Activated gamma-delta T cell treated with anti-CD3 and anti-CD28 coated beads, Interleukin-2, amount 50 U/mL, for 16 hours (primary cell): Measurements from ENCODE around the gene MLF2.
"Not testable (repeated sequence)": the region's sequence is repeated elsewhere in the genome, so short reads cannot be mapped to it uniquely, and the experiment has no call there.

Experiments used
- DNase-seq: peaks from one replicate; pipeline ENCODE4 v3.0.0-alpha.2; 2020; ENCODE audit warnings: low read depth

MLF2 gene

DNA sequence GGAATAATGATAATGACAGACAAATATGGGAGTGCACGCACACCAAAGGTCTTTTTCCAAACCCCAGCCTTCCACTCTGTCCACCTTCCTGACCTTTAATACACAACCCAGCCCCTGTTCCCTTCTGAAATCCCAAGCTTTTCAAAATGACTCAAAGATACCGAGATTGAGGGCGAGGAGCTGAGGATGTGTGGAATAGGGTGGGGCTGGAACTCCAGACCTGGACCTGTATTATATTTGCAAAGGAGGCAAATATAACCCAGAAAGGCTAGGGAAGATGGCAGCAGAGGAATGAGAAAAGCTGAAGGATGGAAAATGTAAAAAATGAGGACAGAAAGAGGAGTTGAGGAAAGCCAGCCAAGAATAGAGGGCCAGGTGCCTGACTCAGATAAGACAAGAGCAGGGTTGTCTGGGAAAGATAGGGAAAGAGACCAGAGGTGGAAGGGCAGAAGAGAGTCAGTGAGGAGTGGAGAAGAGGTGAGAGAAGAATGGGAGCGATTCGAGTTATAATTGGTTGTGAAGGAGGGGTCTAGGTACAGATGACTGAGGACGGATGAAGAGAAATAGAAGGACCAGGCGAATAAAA is 12.2 kb upstream of the MLF2 start:
- DNase-seq = no peak

DNA sequence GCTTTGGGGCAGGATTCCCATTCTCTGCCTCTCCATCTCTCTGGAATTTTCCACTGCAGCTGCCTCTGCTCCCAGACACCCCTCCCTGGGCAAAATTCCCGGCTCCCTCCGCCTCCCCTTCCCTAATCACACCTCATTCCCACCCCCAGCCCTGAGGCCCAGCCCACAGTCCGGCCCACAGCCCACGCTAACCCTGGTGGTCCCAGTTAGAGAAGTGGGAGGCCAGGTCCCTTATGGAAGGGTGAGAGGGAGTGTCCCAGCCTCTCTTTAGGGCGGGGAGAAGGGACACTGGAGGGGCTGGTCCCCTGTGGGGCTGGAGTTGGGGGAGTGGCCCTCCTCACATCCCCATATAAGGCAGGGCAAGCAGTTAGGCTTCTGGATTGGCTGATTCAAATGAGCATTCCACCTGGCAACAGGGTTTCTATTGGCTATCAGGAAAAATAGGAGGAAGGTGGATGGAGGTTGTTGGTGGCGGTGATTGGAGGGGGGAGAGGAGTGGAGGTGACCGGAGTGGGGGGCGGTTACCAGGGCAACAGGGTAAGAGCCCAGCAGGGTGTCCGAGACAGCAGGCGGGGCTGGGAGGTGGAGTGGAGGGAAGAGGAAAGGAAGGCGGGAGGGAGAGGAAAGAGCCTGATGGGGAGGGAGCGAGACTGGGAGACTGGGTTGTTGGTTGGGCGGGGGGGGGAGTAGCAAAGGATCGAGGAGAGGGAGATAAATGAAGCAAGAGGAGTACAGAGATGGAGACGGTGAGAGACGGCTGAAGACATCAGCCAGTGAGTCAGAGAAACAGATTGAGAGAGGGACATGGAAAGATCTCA is 11.3 kb upstream of the MLF2 start:
- peak; percentile 48 for DNase-seq

DNA sequence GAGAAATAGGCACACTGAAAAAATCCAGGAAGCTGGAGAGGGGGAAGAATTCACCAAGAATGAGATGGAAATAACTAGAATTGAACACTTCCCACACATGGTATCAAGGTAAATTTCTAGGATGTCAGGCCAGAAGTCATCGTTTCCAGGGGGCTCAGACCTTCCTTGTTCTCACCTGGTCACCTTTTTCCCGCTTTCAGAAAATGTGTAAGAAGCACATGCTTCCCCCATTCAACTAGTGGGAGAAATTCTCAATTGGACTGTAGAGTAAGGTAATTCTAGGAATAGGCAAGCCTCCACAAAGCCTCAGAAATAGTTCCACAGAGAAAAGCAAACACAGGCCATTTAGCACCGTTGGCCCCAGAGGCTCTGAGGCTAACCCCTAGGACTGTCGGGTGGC is 10.4 kb upstream of the MLF2 start:
- DNase-seq = no peak

DNA sequence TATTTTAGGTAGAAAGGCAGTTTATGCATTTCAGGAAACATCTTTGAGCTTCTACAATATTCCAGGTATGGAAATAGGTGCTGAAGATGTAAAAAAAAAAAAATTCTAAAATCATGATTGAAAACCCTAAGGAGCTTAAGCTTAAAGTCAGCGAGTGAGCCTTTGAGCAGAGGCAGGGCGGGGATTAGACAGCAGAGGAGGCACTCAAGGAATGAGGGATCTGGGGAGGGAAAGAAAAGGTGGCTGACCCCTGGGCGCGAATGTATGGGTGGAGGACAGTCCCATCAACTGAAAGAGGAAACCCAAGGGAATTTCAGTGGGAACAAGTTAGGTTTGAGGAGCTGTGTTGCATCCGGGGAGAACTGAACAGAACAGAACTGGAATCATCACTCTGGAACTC is 6.8 kb upstream of the MLF2 start:
- no peak for DNase-seq

DNA sequence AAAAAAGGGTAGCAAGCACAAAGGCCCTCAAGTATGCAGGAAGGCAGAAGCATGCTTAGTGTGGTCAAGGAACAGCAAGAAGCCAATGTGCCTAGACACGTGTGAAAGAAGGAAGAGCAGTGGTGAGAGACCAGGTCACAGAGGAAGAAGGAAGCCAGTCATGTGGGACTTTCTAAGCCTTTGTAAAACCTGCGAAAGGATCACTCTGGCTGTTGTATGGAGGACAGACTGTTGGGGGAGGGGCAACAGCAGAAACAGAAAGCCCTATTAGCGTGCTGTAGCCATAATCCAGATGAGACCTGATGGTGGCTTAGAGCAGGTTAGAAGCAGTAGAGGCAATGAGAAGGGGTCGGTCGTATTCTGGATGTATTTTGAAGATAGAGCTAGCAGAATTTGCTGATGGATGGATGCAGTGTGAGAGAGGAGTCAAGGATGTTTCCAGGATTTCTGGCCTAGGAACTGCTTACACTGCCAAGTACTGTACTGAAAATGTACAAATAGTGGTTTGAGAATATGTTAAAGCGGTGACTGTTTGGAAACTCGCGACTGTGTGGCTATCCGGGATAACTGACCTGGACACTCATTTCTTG is 5.7 kb upstream of the MLF2 start:
- no peak for DNase-seq

DNA sequence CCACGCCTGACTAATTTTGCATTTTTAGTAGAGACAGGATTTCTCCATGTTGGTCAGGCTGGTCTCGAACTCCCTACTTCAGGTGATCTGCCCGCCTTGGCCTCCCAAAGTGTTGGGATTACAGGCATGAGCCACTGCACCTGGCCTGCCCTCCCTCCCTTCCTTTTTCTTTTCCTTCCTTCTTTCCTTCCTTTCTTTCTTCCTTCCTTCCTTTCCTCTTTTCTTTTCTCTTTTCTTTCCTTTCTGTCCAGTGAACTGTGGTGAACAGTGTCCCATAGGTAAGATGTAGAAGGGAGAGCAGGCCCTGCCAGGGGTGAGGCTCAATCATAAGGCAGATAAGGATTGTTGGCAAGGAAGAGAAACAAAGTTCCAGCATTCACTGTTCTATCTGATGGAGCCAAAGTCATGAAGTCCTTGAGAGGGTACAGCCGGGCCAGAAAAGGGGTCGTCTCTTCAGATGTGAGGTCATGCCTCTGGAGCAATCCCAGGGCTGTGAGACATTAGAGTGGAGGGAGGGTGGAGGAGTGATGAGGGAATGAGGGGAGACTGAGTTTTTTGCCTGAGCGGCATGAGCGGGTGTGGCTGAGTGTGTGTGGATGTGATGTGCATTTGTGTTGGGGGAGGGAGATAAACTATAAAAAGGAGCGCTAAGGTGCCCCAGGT is 4.2 kb upstream of the MLF2 start:
- DNase-seq = no peak

DNA sequence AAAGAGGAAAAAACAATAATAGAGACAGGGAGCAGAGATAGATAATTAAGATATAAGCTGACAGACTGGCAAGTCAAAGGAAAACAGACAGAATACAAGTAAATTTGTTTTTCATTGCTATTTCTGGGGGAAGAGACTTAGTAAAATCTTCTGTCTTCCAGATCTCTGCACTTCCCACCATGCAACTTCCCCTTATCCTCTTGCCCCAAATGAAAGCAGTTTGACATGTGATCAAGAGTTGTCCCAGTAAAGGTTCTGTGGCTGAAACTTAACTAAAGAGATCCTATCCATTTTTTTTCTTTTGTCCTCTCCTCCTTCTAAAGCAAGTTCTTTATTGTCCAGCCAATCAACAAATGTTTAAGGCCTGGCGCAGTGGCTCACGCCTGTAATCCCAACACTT is 1.5 kb upstream of the MLF2 start:
- DNase-seq = no peak

DNA sequence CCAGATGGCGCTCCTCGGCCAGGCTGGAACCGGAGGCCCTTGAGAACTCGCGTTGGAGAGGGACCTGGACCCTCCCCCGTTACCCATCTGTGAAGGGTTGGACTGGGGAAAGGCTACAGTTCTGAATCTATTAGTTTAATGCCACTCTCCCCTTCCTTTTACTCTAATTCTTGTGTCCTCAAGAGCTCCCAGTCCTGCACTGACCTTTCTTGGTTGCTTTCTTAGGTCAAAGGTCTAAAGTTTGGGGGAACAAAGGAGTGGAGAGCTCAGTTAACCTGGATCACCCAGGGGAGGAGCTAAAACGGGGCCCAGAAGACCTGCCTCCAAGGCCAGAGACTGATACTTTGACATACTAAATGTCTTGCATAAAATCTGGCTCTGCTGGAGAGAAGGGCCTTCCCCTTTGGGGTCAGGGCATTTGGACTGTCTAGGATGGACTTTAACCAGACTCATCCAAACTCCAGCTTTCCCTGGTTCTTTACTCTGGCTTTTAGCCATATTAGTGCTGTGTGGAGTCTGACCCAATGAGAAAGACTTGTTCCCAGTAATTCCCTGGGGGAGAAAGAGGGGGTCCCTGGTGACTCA is 923 bp upstream of the MLF2 start:
- DNase-seq = no peak

DNA sequence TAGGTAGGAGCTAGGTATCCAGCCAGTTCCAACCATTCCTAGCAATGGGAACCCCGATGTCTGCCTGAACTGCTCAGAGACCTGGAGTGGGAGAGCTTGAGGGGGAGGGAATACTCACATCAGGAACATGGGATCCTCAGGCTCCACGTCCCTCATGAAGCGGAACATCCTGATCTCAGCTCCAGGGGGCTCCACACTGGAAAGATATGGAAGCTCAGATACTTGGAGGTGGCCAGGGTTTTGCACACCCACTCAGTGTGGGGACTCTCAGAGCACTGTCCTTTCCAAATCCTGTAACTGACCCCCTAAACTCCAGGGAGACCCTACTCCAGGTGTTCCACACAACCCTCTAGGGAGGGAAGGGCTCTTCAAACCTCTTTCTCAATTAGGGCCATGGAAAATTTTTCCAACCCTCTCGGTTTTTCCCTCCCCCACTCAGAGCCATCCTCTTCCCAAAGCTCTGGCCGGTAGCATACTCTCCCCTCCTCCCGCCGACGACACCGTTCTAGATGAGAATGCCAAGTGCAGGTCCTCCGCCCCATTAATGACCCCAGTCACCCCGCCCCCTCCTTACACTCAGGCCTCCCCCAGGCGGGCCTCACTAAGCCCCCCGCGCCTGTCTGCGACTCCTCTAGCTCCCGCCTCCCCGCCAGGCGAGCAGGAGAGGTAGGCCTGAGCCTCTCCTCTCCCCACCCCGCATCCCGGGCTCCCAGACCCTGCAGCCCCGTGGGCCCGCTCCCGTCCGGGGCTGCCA is 597 bp downstream of the MLF2 start:
- no peak for DNase-seq

DNA sequence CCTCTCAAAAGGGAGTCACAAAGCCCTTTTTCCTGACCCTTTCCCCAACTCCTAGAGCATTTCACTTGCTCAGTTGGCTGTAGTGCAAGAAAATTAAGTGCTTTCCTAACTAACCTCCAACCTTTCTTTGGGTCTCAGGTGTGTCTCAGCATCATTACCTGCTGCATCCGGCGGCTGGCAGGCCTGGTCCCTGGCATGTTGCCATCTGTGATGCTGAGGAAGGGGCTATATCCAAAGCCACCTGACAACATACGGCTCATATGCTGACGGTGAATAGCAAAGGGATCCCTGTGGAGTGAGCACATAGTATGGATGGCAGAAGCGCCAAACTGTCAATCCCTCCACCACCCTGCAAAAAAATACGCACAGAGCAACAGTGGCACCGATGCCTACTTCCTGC is 1.2 kb downstream of the MLF2 start:
- no peak for DNase-seq

DNA sequence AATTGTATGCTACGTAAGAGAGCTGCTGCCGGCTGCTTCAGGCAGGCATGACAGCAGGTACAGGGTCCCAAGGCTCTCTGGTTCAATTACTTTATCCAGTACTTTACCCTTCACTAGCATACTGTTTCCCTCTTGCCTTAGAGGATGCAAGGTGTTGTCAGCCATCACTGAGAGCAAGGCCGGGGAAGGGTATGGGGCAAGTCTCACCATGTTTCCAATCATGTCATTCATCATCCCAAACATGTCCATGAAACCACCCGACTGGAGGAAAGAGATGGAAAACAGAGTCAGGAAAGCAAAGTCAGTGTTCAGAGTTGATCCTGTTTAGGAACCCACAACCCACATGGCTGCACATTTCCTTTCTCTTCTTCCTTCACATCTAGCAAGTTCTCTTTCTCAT is 2.4 kb downstream of the MLF2 start:
- no peak for DNase-seq

DNA sequence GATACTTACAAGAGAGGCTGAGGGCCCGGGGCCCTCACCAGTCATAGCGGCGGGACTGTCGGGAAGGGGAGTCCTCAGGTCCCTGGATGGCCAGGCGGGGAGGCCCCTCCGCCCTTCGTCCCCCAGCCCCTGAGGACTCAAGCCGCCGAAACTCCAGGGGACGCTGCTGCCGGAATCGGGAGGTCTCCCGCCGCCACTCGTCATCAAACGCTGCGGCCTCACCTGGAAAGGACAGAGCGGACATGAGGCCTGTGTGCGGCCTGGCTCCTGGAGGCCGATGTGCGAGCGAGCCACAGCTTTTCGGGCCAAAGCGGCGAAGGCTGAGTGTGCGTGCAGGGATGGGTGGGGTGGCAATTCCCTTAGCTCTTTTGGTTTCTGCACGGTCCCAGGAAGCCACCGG is 4.2 kb downstream of the MLF2 start:
- DNase-seq = no peak

DNA sequence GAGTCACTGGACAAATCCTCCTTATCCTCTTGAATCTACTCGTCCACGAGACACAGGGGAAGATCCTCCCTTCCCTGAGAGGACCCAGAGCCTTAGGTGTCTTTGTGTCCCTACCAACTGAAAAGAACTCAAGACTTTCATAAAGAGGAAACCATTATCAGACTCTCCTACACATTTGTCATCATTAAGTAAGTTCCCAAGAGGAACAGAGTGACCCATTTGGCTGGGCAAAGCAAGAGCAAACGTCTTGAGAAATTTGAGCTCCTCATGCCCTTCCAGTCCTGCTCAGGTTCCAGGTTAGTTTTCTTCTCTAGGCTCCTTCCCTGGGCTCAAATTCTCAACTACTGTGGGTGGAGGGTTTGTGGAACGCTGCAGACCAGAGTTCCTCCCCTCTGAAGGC is 5.7 kb downstream of the MLF2 start:
- no peak for DNase-seq

DNA sequence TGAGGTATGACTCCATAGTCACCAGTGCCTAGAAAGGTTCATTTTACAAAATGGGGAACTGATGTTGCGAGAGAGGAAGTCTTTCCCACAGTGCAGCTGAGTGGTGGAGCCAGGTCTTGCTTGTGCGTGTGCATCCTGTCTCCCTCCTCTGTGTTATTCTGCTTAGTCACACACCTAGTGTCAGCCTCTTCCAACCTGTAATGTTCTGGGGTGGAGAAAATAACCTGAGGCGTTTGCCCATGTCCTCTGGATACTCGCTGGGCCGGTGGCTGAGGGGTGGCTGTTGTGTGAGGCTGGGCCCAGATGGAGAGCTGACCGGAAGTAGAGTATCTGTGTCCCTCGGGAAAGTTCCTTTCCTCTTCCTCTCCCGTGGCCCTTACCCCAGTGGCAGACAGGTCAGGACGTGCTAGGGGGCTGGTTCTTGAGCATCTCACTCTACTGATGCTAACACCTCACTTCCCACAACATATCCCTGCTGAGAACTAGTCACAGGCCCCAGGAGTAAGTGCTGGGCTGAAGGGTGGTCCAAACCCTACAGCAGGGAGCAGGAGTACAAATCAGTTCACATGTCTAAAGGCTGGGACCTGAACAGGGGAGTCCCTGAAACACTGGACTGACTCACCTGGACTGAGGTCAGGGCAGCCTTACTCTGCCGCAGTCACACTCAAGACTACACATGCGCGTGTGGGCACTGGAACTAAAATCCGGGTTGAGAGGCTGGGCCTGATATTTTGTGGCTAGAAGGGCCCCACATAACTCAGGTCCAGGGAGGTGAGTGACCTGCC is 7.0 kb downstream of the MLF2 start:
- no peak for DNase-seq

DNA sequence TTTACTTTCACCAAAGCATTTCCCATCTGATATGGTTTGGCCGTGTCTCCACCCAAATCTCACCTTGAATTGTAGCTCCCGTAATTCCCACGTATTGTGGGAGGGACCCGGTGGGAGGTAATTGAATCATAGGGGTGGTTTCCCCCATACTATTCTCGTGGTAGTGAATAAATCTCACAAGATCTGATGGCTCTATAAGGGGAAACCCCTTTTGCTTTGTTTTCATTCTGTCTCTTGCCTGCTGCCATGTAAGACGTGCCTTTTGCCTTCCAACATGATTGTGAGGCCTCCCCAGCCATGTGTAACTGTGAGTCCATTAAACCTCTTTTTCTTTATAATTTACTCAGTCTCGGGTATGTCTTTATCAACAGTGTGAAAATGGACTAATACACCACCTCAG is 9.6 kb downstream of the MLF2 start:
- DNase-seq = not testable (repeated sequence)

DNA sequence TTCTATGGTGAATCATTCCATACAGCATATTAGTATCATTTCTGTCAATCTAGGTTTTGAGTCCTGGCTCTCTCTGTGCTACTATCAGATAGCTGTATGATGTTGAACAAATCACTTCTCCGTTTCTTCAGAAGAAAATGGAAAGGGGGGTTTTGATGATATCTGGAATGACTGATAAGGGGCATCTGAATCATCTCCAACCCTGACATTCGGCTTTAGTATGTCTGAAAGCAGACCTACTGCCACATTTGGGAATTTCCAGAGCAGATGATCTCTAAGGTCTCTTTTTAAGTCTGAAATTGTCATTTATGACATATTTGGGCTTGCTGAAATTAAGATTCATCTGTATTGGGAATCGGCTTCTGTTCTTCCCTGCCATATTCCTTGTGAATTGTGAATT is 10.1 kb downstream of the MLF2 start:
- no peak for DNase-seq

DNA sequence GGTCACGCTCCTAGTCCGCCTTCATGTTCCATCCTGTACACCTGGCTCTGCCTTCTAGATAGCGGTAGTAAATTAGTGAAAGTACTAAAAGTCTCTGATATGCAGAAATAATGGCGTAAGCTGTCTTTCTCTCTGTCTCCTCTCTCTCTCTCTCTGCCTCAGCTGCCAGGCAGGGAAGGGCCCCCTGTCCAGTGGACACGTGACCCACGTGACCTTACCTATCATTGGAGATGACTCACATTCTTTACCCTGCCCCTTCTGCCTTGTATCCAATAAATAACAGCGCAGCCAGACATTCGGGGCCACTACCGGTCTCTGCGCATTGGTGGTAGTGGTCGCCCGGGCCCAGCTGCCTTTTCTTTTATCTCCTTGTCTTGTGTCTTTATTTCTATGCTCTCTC is 10.9 kb downstream of the MLF2 start:
- not testable (repeated sequence) for DNase-seq

DNA sequence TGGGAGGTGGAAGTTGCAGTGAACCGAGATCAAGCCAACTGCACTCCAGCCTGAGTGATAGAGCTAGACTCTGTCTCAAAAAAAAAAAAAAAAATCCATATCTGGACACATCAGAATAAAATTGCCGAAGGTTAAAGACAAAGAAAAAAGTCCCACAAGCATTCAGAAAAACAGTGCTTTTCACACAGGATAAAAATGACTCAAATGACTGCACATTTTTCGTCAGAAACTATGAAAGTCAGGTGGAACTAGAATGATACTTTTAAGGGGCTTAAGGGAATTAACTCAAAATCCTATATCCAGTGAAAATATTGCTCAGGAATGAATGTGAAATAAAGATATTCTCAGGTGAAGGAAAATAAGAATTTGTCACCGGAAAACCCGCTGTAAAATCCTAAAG is 16.2 kb downstream of the MLF2 start:
- DNase-seq = no peak

DNA sequence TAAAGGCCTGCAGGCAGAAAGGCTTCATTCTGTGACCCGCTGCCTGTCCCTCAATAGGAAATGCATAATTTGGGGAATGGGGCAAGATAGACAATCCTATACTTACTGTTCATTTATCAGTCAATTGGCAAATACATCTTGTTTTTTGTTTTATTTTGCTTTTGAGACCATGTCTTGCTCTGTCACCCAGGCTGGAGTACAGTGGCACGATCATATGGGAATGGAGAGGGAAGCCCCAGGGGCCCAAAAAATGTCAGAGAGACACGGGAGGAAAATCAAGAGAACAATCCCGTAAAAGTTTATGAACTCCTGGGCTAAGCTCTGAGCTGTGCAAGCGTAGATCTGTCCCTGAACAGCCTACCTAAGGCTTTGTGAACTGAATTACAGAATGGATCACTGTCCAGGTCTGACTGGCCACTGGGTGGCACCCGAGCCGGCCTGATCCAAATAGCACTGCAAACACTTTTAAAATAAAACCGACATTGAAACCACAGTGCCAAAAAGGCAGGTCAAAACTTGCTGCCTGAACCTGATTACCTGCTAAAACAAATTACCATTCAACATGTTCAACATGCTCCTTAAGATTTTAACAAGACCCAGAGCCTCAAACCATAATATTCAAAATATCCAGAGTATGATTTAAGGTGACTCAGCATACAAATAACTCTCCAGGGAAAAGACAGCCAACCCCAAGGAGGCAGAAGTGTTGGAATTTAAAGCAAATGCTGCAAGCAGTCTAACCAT is 17.3 kb downstream of the MLF2 start:
- DNase-seq = no peak
